HepG2 (cell line): Measurements from ENCODE around the gene CCNDBP1.

ENCODE experiments used
- ATF2 ChIP-seq: sonication (generic); formaldehyde crosslinking; IDR thresholded peaks from 2 replicates; pipeline ENCODE4 v1.4.0; 2020; ENCODE audit warnings: missing genetic modification reagents
- BATF2 ChIP-seq: sonication (generic); formaldehyde crosslinking; IDR thresholded peaks from 2 replicates; pipeline ENCODE4 v1.8.0; 2022; ENCODE audit warnings: mild to moderate bottlenecking, missing genetic modification reagents, moderate library complexity
- BCL6 ChIP-seq: IDR thresholded peaks from 2 replicates; pipeline ENCODE4 v1.6.1; 2016; ENCODE audit warnings: missing genetic modification reagents, missing compliant biosample characterization
- CTCF ChIP-seq: sonication (generic); formaldehyde crosslinking; IDR thresholded peaks from 2 replicates; pipeline ENCODE4 v1.5.0; 2020; ENCODE audit warnings: mild to moderate bottlenecking, missing genetic modification reagents, moderate library complexity
- EZH2 ChIP-seq: conservative IDR thresholded peaks from 2 replicates; pipeline ENCODE4 v1.6.1; 2012; ENCODE audit warnings: mild to moderate bottlenecking, low read depth, low read length, moderate library complexity
- KAT7 ChIP-seq: IDR thresholded peaks from 2 replicates; pipeline ENCODE4 v1.6.1; 2018; ENCODE audit warnings: borderline replicate concordance, missing compliant biosample characterization
- MXI1 ChIP-seq: IDR thresholded peaks from 3 replicates; pipeline ENCODE4 v1.6.1; 2012; ENCODE audit warnings: low read depth, low read length, inconsistent platforms, borderline replicate concordance
- PHF21A ChIP-seq: sonication (generic); formaldehyde crosslinking; IDR thresholded peaks from 2 replicates; pipeline ENCODE4 v1.5.0; 2020; ENCODE audit warnings: mild to moderate bottlenecking, missing genetic modification reagents
- TCF7L2 ChIP-seq: IDR thresholded peaks from 2 replicates; pipeline ENCODE4 v1.6.1; 2011; ENCODE audit warnings: mild to moderate bottlenecking, low read depth, low read length, moderate library complexity
- ZNF253 ChIP-seq: sonication (generic); formaldehyde crosslinking; IDR thresholded peaks from 2 replicates; pipeline ENCODE4 v1.8.0; 2022; ENCODE audit warnings: mild to moderate bottlenecking, missing genetic modification reagents, borderline replicate concordance
- ZNF382 ChIP-seq: sonication (generic); formaldehyde crosslinking; IDR thresholded peaks from 2 replicates; pipeline ENCODE4 v1.5.0; 2020; ENCODE audit warnings: missing genetic modification reagents, mild to moderate bottlenecking, borderline replicate concordance
- ZSCAN29 ChIP-seq: sonication (generic); formaldehyde crosslinking; conservative IDR thresholded peaks from 2 replicates; pipeline ENCODE4 v1.4.0; 2020; ENCODE audit warnings: mild to moderate bottlenecking, missing genetic modification reagents
- TF ChIP-seq, protein P1 (sequence below): sonication (generic); formaldehyde crosslinking; IDR thresholded peaks from 2 replicates; pipeline ENCODE4 v1.4.0; 2020; ENCODE audit warnings: mild to moderate bottlenecking, missing genetic modification reagents
- TF ChIP-seq, protein P2 (sequence below), 2 experiments: sonication (generic) in 1 of 2; formaldehyde crosslinking in 1 of 2; IDR thresholded peaks; 2 replicates each; pipeline versions ENCODE4 v1.5.1 to v1.6.1; 2011 to 2020; ENCODE audit warnings: borderline replicate concordance in 1 of 2, low read depth in 1 of 2, low read length in 1 of 2, mild to moderate bottlenecking in 1 of 2, missing genetic modification reagents in 1 of 2, moderate library complexity in 1 of 2

- TF ChIP-seq ZNF382 (CRISPR knock-in tag) (no peak), KAT7 (CRISPR knock-in tag) (no peak), CTCF (CRISPR knock-in tag) (no peak), ZSCAN29 (CRISPR knock-in tag) (no peak), BATF2 (CRISPR knock-in tag) (no peak), MXI1 (no peak), TCF7L2 (no peak), ATF2 (CRISPR knock-in tag) (no peak), PHF21A (CRISPR knock-in tag) (no peak), EZH2 (no peak), BCL6 (CRISPR knock-in tag) (no peak), ZNF253 (CRISPR knock-in tag) (no peak)
- TF ChIP-seq, protein P1, sequence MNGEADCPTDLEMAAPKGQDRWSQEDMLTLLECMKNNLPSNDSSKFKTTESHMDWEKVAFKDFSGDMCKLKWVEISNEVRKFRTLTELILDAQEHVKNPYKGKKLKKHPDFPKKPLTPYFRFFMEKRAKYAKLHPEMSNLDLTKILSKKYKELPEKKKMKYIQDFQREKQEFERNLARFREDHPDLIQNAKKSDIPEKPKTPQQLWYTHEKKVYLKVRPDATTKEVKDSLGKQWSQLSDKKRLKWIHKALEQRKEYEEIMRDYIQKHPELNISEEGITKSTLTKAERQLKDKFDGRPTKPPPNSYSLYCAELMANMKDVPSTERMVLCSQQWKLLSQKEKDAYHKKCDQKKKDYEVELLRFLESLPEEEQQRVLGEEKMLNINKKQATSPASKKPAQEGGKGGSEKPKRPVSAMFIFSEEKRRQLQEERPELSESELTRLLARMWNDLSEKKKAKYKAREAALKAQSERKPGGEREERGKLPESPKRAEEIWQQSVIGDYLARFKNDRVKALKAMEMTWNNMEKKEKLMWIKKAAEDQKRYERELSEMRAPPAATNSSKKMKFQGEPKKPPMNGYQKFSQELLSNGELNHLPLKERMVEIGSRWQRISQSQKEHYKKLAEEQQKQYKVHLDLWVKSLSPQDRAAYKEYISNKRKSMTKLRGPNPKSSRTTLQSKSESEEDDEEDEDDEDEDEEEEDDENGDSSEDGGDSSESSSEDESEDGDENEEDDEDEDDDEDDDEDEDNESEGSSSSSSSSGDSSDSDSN = no peak
- TF ChIP-seq, protein P2, sequence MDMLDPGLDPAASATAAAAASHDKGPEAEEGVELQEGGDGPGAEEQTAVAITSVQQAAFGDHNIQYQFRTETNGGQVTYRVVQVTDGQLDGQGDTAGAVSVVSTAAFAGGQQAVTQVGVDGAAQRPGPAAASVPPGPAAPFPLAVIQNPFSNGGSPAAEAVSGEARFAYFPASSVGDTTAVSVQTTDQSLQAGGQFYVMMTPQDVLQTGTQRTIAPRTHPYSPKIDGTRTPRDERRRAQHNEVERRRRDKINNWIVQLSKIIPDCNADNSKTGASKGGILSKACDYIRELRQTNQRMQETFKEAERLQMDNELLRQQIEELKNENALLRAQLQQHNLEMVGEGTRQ (IDR thresholded peaks at IDR 0.05; ENCODE audit: low read depth, low read length) = no peak
- TF ChIP-seq, protein P2 (CRISPR knock-in tag; IDR thresholded peaks at IDR 0.05; ENCODE audit: borderline replicate concordance) = no peak
Observed at GRCh38 chr15:43150191-43150929, 34.8 kb upstream of the CCNDBP1 start.
